GM23338 (cell line): ENCODE measurements around the gene TMEM185A. TPM values are rescaled to one million over a fixed set of nuclear protein-coding genes. Genes with fewer than 3 reads are reported as not detected.

ENCODE experiments used
- ATAC-seq: fragments of 200-7000 bp; cut with Tn5 transposase; 3 replicates; pipeline ENCODE4 v1.9.1; 2020
- DNase-seq: peaks from one replicate; pipeline ENCODE4 v3.0.0-alpha.2; 2015; ENCODE audit warnings: low spot score
- H2AFZ ChIP-seq: fragments of 200-600 bp; sonication (generic); 2 replicates; pipeline ENCODE4 v1.8.0; 2016; ENCODE audit warnings: antibody characterized with exemption, mild to moderate bottlenecking, moderate library complexity
- H3F3A ChIP-seq: fragments of 200-600 bp; sonication (generic); replicated peaks from 2 replicates; pipeline ENCODE4 v1.8.0; 2017; ENCODE audit warnings: antibody characterized with exemption, mixed run types, low read depth
- H3K27ac ChIP-seq: fragments of 200-600 bp; sonication (generic); 2 replicates; pipeline ENCODE4 v1.6.1; 2016; ENCODE audit warnings: low read depth
- H3K27me3 ChIP-seq: fragments of 200-600 bp; sonication (generic); 2 replicates; pipeline ENCODE4 v1.8.0; 2016; ENCODE audit warnings: mild to moderate bottlenecking, mixed run types, moderate library complexity; ENCODE audit not compliant: insufficient read depth
- H3K36me3 ChIP-seq: fragments of 200-600 bp; sonication (generic); 2 replicates; pipeline ENCODE4 v1.8.0; 2016; ENCODE audit warnings: mild to moderate bottlenecking; ENCODE audit not compliant: insufficient read depth
- H3K4me1 ChIP-seq: fragments of 200-600 bp; sonication (generic); 2 replicates; pipeline ENCODE4 v1.8.0; 2016; ENCODE audit warnings: mild to moderate bottlenecking, moderate library complexity; ENCODE audit not compliant: insufficient read depth
- H3K4me2 ChIP-seq: fragments of 200-600 bp; sonication (generic); 2 replicates; pipeline ENCODE4 v1.7.1; 2017; ENCODE audit warnings: mixed run types
- H3K4me3 ChIP-seq: fragments of 200-600 bp; sonication (generic); 2 replicates; pipeline ENCODE4 v1.6.1; 2016; ENCODE audit warnings: mixed run types
- H3K79me2 ChIP-seq: fragments of 200-600 bp; sonication (generic); replicated peaks from 2 replicates; pipeline ENCODE4 v1.8.0; 2017; ENCODE audit warnings: mild to moderate bottlenecking; ENCODE audit not compliant: insufficient read depth
- H3K9me2 ChIP-seq: fragments of 200-600 bp; sonication (generic); 2 replicates; pipeline ENCODE4 v1.8.0; 2017; ENCODE audit not compliant: insufficient read depth
- H4K20me1 ChIP-seq: fragments of 200-600 bp; sonication (generic); replicated peaks from 2 replicates; pipeline ENCODE4 v1.8.0; 2017; ENCODE audit warnings: mild to moderate bottlenecking; ENCODE audit not compliant: insufficient read depth
- H3K27ac Mint-ChIP-seq: 2 replicates; pipeline ENCODE4 v1.8.0; 2020; ENCODE audit warnings: inconsistent platforms, mild to moderate bottlenecking, moderate library complexity, mixed read lengths
- H3K27me3 Mint-ChIP-seq: 3 replicates; pipeline ENCODE4 v1.8.0; 2022; ENCODE audit warnings: low read depth, mild to moderate bottlenecking, moderate library complexity, mixed read lengths, inconsistent platforms; ENCODE audit not compliant: insufficient read depth, poor library complexity
- H3K36me3 Mint-ChIP-seq: 3 replicates; pipeline ENCODE4 v1.8.0; 2021; ENCODE audit warnings: low read depth, mild to moderate bottlenecking, inconsistent platforms, moderate library complexity, mixed read lengths
- H3K4me1 Mint-ChIP-seq: 3 replicates; pipeline ENCODE4 v1.8.0; 2020; ENCODE audit warnings: mild to moderate bottlenecking, inconsistent platforms, mixed read lengths
- H3K4me3 Mint-ChIP-seq: 3 replicates; pipeline ENCODE4 v1.8.0; 2021; ENCODE audit warnings: moderate library complexity, mild to moderate bottlenecking, inconsistent platforms, mixed read lengths
- H3K9me3 Mint-ChIP-seq: 3 replicates; pipeline ENCODE4 v1.8.0; 2020; ENCODE audit warnings: moderate library complexity, mild to moderate bottlenecking, inconsistent platforms, mixed read lengths
- CREB1 ChIP-seq: fragments of 250-450 bp; sonication (Bioruptor Pico); IDR thresholded peaks from 2 replicates; pipeline ENCODE4 v1.5.0; 2020; ENCODE audit warnings: low read depth, mild to moderate bottlenecking, moderate library complexity
- EZH2 ChIP-seq: fragments of 200-600 bp; sonication (generic); IDR thresholded peaks from one replicate; pipeline ENCODE4 v1.8.0; 2017; ENCODE audit warnings: antibody characterized with exemption, mild to moderate bottlenecking, low read depth; ENCODE audit not compliant: unreplicated experiment
- EZH2phosphoT487 ChIP-seq: fragments of 200-600 bp; sonication (generic); IDR thresholded peaks from one replicate; pipeline ENCODE4 v1.8.1; 2018; ENCODE audit warnings: antibody characterized with exemption; ENCODE audit not compliant: unreplicated experiment
- JUNB ChIP-seq: IDR thresholded peaks from one replicate; pipeline ENCODE4 v1.6.1; 2016; ENCODE audit warnings: antibody characterized with exemption; ENCODE audit not compliant: unreplicated experiment
- NANOG ChIP-seq: IDR thresholded peaks from 2 replicates; pipeline ENCODE4 v1.6.1; 2016; ENCODE audit warnings: antibody characterized with exemption, borderline replicate concordance
- POLR2AphosphoS5 ChIP-seq: IDR thresholded peaks from 2 replicates; pipeline ENCODE4 v1.6.1; 2016; ENCODE audit warnings: antibody characterized with exemption, low read depth
- STAT1 ChIP-seq: IDR thresholded peaks from one replicate; pipeline ENCODE4 v1.6.1; 2016; ENCODE audit warnings: antibody characterized with exemption; ENCODE audit not compliant: unreplicated experiment
- ZNF114 ChIP-seq: fragments of 250-450 bp; sonication (Bioruptor Pico); IDR thresholded peaks from 2 replicates; pipeline ENCODE4 v1.5.0; 2020; ENCODE audit warnings: mild to moderate bottlenecking, moderate library complexity
- ZNF331 ChIP-seq: fragments of 250-450 bp; sonication (Bioruptor Pico); IDR thresholded peaks from 2 replicates; pipeline ENCODE4 v1.5.0; 2020; ENCODE audit warnings: low read depth, mild to moderate bottlenecking, moderate library complexity
- polyA plus RNA-seq: library from polyadenylated mRNA; unstranded; fragments of >200 nt; fragmentation: Nextera tagmentation; extraction: Ambion mirVana; gene quantifications from 2 replicates; pipeline ENCODE4 v1.2.1, GENCODE V29; 2016
- total RNA-seq: library from RNA; depleted of rRNA; stranded (reverse); fragments of >200 nt; shearing (Covaris generic); gene quantifications from 2 replicates; pipeline ENCODE4 v1.2.3, GENCODE V29; 2014
- TF ChIP-seq, protein P1 (sequence below): fragments of 250-450 bp; sonication (Bioruptor Pico); IDR thresholded peaks from 2 replicates; pipeline ENCODE4 v1.5.0; 2020; ENCODE audit warnings: mild to moderate bottlenecking, moderate library complexity
- TF ChIP-seq, protein P2 (sequence below): IDR thresholded peaks from one replicate; pipeline ENCODE4 v1.6.1; 2018; ENCODE audit warnings: antibody characterized with exemption; ENCODE audit not compliant: unreplicated experiment
- TF ChIP-seq, protein P3 (sequence below), 2 experiments: fragments of 200-600 bp in 1 of 2; sonication (generic) in 1 of 2; conservative IDR thresholded peaks; 2 replicates each; pipeline versions ENCODE4 v1.5.1 to v1.6.1; 2016 to 2017; ENCODE audit warnings: antibody characterized with exemption in 2 of 2, low read depth in 2 of 2, mild to moderate bottlenecking in 2 of 2, moderate library complexity in 1 of 2
- TF ChIP-seq, protein P4 (sequence below): IDR thresholded peaks from 2 replicates; pipeline ENCODE4 v1.6.1; 2016; ENCODE audit warnings: antibody characterized with exemption

TMEM185A gene
- total and polyA plus RNA-seq, 2 experiments from 2014 or later, result 9.3 to 16.7 TPM

DNA sequence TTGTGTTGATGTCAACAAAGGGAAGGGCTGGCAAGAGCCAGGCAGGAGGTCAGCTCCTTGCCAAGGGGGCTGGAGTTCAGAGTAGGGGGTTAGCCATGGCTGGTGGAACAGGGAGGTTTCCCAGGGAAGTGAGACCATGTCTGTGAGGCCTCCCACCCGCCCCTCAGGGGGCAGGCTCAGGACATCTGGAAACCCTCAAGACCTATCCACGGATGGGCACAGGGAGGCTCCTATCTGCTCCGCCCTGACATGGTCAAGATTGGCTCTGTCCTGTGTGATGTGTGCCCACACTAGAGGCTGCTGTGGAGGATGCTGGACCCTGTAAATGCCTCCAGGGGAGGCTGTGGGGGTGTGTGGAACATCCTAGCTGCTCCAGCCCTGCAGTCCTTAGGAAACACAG lies 8.0 kb upstream of the TMEM185A start:
- Histone ChIP-seq H3K4me1 (no peaks in the 10 kb centered on the region), H4K20me1 (no peaks in the 10 kb centered on the region), H3K27me3 (no peaks in the 10 kb centered on the region), H3K4me3 (no peak overlapping the region), H3K36me3 (no peaks in the 10 kb centered on the region), H2AFZ (no peak overlapping the region), H3F3A (no peaks in the 10 kb centered on the region), H3K79me2 (no peaks in the 10 kb centered on the region), H3K27ac (no peak overlapping the region), H3K4me2 (no peak overlapping the region), H3K9me2 (no peaks in the 10 kb centered on the region)
- ATAC-seq (no peak), DNase-seq (no peak)
- H3K4me1 Mint-ChIP-seq, result no peaks in the 10 kb centered on the region
- H3K36me3 Mint-ChIP-seq, result no peaks in the 10 kb centered on the region
- H3K4me3 Mint-ChIP-seq, result no peak overlapping the region
- H3K27ac Mint-ChIP-seq, result no peak overlapping the region
- H3K9me3 Mint-ChIP-seq, result peaks cover 2% of the 10 kb centered on the region; the same call in 1 of the 3 replicates
- no peaks in the 10 kb centered on the region for H3K27me3 Mint-ChIP-seq
- TF ChIP-seq STAT1, result no peak
- TF ChIP-seq, protein P1, sequence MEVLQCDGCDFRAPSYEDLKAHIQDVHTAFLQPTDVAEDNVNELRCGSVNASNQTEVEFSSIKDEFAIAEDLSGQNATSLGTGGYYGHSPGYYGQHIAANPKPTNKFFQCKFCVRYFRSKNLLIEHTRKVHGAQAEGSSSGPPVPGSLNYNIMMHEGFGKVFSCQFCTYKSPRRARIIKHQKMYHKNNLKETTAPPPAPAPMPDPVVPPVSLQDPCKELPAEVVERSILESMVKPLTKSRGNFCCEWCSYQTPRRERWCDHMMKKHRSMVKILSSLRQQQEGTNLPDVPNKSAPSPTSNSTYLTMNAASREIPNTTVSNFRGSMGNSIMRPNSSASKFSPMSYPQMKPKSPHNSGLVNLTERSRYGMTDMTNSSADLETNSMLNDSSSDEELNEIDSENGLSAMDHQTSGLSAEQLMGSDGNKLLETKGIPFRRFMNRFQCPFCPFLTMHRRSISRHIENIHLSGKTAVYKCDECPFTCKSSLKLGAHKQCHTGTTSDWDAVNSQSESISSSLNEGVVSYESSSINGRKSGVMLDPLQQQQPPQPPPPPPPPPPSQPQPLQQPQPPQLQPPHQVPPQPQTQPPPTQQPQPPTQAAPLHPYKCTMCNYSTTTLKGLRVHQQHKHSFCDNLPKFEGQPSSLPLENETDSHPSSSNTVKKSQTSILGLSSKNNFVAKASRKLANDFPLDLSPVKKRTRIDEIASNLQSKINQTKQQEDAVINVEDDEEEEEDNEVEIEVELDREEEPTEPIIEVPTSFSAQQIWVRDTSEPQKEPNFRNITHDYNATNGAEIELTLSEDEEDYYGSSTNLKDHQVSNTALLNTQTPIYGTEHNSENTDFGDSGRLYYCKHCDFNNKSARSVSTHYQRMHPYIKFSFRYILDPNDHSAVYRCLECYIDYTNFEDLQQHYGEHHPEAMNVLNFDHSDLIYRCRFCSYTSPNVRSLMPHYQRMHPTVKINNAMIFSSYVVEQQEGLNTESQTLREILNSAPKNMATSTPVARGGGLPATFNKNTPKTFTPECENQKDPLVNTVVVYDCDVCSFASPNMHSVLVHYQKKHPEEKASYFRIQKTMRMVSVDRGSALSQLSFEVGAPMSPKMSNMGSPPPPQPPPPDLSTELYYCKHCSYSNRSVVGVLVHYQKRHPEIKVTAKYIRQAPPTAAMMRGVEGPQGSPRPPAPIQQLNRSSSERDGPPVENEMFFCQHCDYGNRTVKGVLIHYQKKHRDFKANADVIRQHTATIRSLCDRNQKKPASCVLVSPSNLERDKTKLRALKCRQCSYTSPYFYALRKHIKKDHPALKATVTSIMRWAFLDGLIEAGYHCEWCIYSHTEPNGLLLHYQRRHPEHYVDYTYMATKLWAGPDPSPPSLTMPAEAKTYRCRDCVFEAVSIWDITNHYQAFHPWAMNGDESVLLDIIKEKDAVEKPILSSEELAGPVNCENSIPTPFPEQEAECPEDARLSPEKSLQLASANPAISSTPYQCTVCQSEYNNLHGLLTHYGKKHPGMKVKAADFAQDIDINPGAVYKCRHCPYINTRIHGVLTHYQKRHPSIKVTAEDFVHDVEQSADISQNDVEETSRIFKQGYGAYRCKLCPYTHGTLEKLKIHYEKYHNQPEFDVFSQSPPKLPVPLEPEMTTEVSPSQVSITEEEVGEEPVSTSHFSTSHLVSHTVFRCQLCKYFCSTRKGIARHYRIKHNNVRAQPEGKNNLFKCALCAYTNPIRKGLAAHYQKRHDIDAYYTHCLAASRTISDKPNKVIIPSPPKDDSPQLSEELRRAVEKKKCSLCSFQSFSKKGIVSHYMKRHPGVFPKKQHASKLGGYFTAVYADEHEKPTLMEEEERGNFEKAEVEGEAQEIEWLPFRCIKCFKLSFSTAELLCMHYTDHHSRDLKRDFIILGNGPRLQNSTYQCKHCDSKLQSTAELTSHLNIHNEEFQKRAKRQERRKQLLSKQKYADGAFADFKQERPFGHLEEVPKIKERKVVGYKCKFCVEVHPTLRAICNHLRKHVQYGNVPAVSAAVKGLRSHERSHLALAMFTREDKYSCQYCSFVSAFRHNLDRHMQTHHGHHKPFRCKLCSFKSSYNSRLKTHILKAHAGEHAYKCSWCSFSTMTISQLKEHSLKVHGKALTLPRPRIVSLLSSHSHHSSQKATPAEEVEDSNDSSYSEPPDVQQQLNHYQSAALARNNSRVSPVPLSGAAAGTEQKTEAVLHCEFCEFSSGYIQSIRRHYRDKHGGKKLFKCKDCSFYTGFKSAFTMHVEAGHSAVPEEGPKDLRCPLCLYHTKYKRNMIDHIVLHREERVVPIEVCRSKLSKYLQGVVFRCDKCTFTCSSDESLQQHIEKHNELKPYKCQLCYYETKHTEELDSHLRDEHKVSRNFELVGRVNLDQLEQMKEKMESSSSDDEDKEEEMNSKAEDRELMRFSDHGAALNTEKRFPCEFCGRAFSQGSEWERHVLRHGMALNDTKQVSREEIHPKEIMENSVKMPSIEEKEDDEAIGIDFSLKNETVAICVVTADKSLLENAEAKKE (CRISPR knock-in tag), result no peak
- TF ChIP-seq, protein P2, sequence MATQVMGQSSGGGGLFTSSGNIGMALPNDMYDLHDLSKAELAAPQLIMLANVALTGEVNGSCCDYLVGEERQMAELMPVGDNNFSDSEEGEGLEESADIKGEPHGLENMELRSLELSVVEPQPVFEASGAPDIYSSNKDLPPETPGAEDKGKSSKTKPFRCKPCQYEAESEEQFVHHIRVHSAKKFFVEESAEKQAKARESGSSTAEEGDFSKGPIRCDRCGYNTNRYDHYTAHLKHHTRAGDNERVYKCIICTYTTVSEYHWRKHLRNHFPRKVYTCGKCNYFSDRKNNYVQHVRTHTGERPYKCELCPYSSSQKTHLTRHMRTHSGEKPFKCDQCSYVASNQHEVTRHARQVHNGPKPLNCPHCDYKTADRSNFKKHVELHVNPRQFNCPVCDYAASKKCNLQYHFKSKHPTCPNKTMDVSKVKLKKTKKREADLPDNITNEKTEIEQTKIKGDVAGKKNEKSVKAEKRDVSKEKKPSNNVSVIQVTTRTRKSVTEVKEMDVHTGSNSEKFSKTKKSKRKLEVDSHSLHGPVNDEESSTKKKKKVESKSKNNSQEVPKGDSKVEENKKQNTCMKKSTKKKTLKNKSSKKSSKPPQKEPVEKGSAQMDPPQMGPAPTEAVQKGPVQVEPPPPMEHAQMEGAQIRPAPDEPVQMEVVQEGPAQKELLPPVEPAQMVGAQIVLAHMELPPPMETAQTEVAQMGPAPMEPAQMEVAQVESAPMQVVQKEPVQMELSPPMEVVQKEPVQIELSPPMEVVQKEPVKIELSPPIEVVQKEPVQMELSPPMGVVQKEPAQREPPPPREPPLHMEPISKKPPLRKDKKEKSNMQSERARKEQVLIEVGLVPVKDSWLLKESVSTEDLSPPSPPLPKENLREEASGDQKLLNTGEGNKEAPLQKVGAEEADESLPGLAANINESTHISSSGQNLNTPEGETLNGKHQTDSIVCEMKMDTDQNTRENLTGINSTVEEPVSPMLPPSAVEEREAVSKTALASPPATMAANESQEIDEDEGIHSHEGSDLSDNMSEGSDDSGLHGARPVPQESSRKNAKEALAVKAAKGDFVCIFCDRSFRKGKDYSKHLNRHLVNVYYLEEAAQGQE, result no peak
- no peak for TF ChIP-seq JUNB
- no peak for TF ChIP-seq NANOG
- no peak for TF ChIP-seq EZH2phosphoT487
- no peak for TF ChIP-seq POLR2AphosphoS5
- TF ChIP-seq, protein P3, sequence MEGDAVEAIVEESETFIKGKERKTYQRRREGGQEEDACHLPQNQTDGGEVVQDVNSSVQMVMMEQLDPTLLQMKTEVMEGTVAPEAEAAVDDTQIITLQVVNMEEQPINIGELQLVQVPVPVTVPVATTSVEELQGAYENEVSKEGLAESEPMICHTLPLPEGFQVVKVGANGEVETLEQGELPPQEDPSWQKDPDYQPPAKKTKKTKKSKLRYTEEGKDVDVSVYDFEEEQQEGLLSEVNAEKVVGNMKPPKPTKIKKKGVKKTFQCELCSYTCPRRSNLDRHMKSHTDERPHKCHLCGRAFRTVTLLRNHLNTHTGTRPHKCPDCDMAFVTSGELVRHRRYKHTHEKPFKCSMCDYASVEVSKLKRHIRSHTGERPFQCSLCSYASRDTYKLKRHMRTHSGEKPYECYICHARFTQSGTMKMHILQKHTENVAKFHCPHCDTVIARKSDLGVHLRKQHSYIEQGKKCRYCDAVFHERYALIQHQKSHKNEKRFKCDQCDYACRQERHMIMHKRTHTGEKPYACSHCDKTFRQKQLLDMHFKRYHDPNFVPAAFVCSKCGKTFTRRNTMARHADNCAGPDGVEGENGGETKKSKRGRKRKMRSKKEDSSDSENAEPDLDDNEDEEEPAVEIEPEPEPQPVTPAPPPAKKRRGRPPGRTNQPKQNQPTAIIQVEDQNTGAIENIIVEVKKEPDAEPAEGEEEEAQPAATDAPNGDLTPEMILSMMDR (conservative IDR thresholded peaks at IDR 0.05; ENCODE audit: low read depth in 2 of 2), result no peak
- no peak for TF ChIP-seq ZNF331
- TF ChIP-seq EZH2, result no peak
- no peak for TF ChIP-seq CREB1 (CRISPR knock-in tag)
- TF ChIP-seq ZNF114 (CRISPR knock-in tag), result no peak
- TF ChIP-seq, protein P4, sequence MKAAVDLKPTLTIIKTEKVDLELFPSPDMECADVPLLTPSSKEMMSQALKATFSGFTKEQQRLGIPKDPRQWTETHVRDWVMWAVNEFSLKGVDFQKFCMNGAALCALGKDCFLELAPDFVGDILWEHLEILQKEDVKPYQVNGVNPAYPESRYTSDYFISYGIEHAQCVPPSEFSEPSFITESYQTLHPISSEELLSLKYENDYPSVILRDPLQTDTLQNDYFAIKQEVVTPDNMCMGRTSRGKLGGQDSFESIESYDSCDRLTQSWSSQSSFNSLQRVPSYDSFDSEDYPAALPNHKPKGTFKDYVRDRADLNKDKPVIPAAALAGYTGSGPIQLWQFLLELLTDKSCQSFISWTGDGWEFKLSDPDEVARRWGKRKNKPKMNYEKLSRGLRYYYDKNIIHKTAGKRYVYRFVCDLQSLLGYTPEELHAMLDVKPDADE, result no peak
